Duodenal mucosa (tissue), 2 donors: ENCODE measurements around the gene SEC31A.

Experiments
- H3K27ac ChIP-seq: one replicate; pipeline ENCODE4 v1.7.0; 2013; ENCODE audit warnings: low read depth, low read length
- H3K27me3 ChIP-seq, 2 donors: one replicate each; pipeline ENCODE4 v1.7.0; 2013; ENCODE audit warnings: low read length in 2 of 2, control low read depth in 1 of 2; ENCODE audit not compliant: insufficient read depth in 2 of 2, control insufficient read depth in 1 of 2
- H3K36me3 ChIP-seq, 2 donors: one replicate each; pipeline ENCODE4 v1.7.0; 2013; ENCODE audit warnings: low read length in 2 of 2, control low read depth in 1 of 2; ENCODE audit not compliant: insufficient read depth in 2 of 2, control insufficient read depth in 1 of 2
- H3K4me1 ChIP-seq, 2 donors: one replicate each; pipeline ENCODE4 v1.7.0; 2013; ENCODE audit warnings: low read length in 2 of 2, control low read depth in 1 of 2; ENCODE audit not compliant: insufficient read depth in 2 of 2, control insufficient read depth in 1 of 2
- H3K4me3 ChIP-seq, 2 donors: one replicate each; pipeline ENCODE4 v1.7.0; 2013; ENCODE audit warnings: low read length in 2 of 2, low read depth in 1 of 2
- H3K9ac ChIP-seq, 2 donors: one replicate each; pipeline ENCODE4 v1.7.0; 2013; ENCODE audit warnings: low read length in 2 of 2, low read depth in 1 of 2
- H3K9me3 ChIP-seq, 2 donors: one replicate each; pipeline ENCODE4 v1.7.0; 2013; ENCODE audit warnings: low read length in 2 of 2, control low read depth in 1 of 2; ENCODE audit not compliant: control insufficient read depth in 1 of 2

SEC31A gene

DNA sequence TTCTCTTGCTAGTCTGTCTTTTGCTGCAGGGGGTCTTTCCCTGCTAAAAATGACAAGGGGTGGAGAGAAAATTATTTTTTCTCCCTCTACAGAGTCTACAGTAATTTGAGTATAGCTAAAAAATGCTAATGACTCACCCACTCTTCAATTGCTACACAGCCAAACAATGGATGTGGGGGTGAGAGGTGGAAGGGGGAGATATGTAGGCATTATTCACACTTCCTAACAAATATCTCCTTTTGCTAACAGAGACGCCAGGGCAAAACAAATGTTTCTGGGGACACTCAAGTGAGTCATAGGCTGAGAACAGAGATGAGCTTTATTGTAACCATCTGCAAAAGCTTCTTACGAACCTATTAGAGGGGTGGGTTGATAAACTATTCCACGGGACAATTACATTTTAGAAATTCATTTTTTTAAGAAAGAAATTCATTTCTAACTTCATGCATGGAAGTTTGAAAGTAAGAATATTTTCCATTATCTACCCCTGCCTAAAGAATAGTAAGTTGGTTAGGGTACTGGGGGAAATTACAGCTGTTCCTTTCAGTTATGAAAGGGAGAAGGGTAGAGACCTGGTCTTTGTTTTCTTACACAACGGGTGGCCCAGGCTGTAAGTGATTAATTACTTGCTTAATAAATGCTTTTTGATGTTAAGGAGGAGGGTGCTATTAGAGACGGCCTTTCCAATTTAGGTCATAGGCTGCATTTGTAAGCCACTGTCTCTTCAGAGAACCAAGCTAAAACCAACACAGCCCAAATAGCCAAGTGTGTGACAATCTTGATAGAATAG is 105.1 kb downstream of the SEC31A start:
- Histone ChIP-seq H3K36me3 (no peaks in the 10 kb centered on the region), H3K27ac (no peak overlapping the region), H3K9ac (no peak overlapping the region), H3K27me3 (no peaks in the 10 kb centered on the region), H3K9me3 (no peaks in the 10 kb centered on the region), H3K4me3 (no peak overlapping the region), H3K4me1 (peaks cover 16 to 20% of the 10 kb centered on the region in 2 donors)

GRCh38 chr4:82784681-82785610 is 106.0 kb downstream of the SEC31A start:
- Histone ChIP-seq H3K27ac (no peak overlapping the region), H3K4me3 (no peak overlapping the region), H3K27me3 (no peaks in the 10 kb centered on the region), H3K9ac (no peak overlapping the region), H3K36me3 (no peaks in the 10 kb centered on the region), H3K4me1 (peaks cover 23 to 27% of the 10 kb centered on the region in 2 donors), H3K9me3 (no peaks in the 10 kb centered on the region)

DNA sequence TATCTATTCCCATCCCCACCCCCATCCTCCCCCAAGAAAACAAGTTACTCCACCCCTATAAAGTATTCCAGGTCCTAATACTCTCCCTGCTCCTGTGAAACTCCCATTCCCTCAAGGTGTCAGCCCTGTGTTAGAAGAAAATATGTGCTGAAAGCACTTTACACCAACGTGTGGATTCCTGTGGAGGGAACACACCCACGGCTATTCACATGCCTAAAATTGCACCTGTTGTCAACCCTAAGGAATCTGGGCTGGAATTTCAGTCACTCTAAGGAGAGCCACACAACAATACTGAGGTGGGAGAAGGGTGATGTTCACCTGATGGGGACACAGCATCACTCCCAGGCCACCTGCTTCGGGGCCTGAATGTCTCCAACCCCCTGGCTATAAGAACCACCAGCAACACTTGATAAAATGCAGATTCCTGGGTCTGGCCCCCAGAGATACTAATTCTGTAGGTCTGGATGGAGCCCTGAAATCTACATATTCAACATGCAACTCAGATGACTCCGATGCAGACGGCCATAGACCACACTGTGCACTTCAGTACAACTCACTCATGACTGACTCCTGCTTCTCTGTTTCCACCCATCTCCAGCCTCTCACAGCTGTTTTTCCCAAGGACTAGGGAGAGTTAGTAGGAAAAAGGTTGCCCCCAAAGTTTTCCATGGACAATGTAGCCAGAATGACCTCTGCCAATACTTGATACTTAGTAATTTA is 108.2 kb downstream of the SEC31A start:
- no peak overlapping the region for H3K27ac ChIP-seq
- peaks cover 23 to 27% of the 10 kb centered on the region in 2 donors for H3K4me1 ChIP-seq
- no peaks in the 10 kb centered on the region for H3K36me3 ChIP-seq
- H3K4me3 ChIP-seq: no peak overlapping the region
- no peak overlapping the region for H3K9ac ChIP-seq
- no peaks in the 10 kb centered on the region for H3K27me3 ChIP-seq
- no peaks in the 10 kb centered on the region for H3K9me3 ChIP-seq

- Histone ChIP-seq H3K9me3 (no peaks in the 10 kb centered on the region), H3K9ac (no peak overlapping the region), H3K27ac (no peak overlapping the region), H3K27me3 (no peaks in the 10 kb centered on the region), H3K4me3 (no peak overlapping the region), H3K4me1 (peaks cover 23% of the 10 kb centered on the region in 2 donors), H3K36me3 (no peaks in the 10 kb centered on the region)
Measured at GRCh38 chr4:82780752-82781231, 110.2 kb downstream of the SEC31A start.

- Histone ChIP-seq H3K36me3 (no peaks in the 10 kb centered on the region), H3K4me1 (peaks cover 18% of the 10 kb centered on the region in 2 donors), H3K9ac (no peak overlapping the region), H3K4me3 (no peak overlapping the region), H3K9me3 (no peaks in the 10 kb centered on the region), H3K27me3 (no peaks in the 10 kb centered on the region), H3K27ac (no peak overlapping the region)
Measured at GRCh38 chr4:82780170-82780751, 110.7 kb downstream of the SEC31A start.

DNA sequence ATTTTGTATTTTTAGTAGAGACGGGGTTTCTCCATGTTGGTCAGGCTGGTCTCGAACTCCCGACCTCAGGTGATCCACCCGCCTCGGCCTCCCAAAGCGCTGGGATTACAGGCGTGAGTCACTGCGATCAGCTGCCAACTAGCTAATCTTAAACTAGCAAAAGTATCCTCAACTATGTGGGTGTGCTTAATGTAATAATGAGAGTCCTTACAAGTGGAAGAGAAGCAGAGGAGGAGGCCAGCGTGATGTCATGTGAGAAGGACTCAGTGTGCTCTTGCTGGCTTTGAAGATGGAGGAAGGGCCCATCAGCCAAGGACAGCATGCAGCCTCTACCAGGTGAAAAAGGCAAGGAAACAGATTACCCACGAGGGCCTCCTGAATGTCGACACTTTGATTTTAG is 111.9 kb downstream of the SEC31A start:
- no peak overlapping the region for H3K27ac ChIP-seq
- H3K36me3 ChIP-seq: no peaks in the 10 kb centered on the region
- no peak overlapping the region for H3K9ac ChIP-seq
- peaks cover 10 to 14% of the 10 kb centered on the region in 2 donors for H3K4me1 ChIP-seq
- no peaks in the 10 kb centered on the region for H3K9me3 ChIP-seq
- no peak overlapping the region for H3K4me3 ChIP-seq
- no peaks in the 10 kb centered on the region for H3K27me3 ChIP-seq

DNA sequence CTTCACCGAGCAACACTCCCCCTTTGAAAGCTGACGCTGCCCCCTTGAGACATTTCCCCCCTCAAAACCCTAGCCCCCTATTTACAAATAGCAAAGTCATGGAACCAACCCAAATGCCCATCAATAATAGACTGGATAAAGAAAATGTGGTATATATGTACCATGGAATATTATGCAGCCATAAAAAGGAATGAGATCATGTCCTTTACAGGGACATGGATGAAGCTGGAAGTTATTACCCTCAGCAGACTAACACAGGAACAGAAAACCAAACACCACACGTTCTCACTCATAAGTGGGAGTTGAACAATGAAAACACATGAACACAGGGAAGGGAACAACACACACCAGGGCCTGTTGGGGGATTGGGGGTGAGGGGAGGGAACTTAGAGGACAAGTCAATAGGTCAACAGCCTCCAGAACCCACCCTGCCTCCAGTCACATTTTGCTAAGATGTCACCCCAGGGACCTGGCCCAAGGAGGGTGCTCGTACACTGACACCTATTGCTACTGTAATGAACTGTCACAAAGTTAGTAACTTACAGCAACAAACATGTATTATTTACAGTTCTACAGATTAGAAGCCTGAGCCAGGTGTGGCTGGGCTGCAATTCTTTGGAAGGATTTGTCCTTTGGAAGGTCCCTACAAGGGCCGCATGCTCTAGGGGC is 113.0 kb downstream of the SEC31A start:
- no peaks in the 10 kb centered on the region for H3K27me3 ChIP-seq
- H3K9me3 ChIP-seq: no peaks in the 10 kb centered on the region
- H3K36me3 ChIP-seq: no peaks in the 10 kb centered on the region
- H3K9ac ChIP-seq: no peak overlapping the region
- H3K4me3 ChIP-seq: no peak overlapping the region
- no peak overlapping the region for H3K27ac ChIP-seq
- peaks cover 10 to 14% of the 10 kb centered on the region in 2 donors for H3K4me1 ChIP-seq

DNA sequence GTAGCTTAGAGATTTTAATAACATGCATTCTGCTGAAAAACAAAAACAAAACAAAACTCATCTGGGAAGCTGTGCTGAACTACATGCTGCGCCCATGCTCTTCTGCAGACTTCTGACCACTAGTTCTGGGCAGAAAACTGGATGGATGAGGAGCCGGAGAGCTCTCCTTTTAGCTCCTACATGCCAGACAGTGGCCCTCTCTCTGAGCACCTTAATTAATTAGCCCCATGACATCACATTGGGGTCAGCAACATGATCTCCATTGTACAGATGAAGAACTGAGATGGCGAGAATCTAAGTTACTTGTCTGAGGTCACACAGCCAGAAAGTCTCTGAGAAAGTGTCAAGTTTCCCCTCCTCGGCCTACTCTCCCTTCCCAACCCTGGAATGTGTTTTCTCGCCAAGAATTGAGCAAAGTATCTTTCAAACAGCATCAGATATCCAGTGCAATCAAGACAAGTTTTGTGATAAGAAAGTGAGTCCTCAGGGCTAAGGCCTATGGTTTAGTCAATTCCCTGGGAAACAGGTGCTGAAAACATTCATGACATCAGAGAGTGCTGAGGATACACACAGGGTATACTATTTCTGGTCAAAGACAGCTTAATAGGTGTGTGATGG is 113.9 kb downstream of the SEC31A start:
- H3K27ac ChIP-seq: no peak overlapping the region

GRCh38 chr4:82775243-82775642 is 115.7 kb downstream of the SEC31A start:
- Histone ChIP-seq H3K9me3 (no peaks in the 10 kb centered on the region), H3K27ac (no peak overlapping the region), H3K4me1 (peaks cover 2% of the 10 kb centered on the region in 2 donors), H3K36me3 (no peaks in the 10 kb centered on the region), H3K4me3 (no peak overlapping the region), H3K9ac (no peak overlapping the region), H3K27me3 (no peaks in the 10 kb centered on the region)

More for the DNA sequence above, 113.9 kb downstream of the SEC31A start:
- H3K4me3 ChIP-seq: no peak overlapping the region
- H3K27me3 ChIP-seq: no peaks in the 10 kb centered on the region
- H3K4me1 ChIP-seq: peaks cover 10 to 14% of the 10 kb centered on the region in 2 donors
- H3K9ac ChIP-seq: no peak overlapping the region
- H3K9me3 ChIP-seq: no peaks in the 10 kb centered on the region
- no peaks in the 10 kb centered on the region for H3K36me3 ChIP-seq
